GM12878 (cell line): ENCODE data around the gene EMILIN2.

Source experiments
- CBX3 ChIP-seq: fragments of 200-600 bp; sonication (generic); IDR thresholded peaks from 2 replicates; pipeline ENCODE4 v1.6.1; 2016; ENCODE audit warnings: low read depth, borderline replicate concordance
- CEBPB ChIP-seq, 2 experiments: fragments of 150-350 bp in 1 of 2; IDR thresholded peaks; 2 replicates each; pipeline ENCODE4 v1.6.1; 2012 to 2014; ENCODE audit warnings: low read depth in 2 of 2, low read length in 2 of 2, borderline replicate concordance in 1 of 2, inconsistent platforms in 1 of 2
- CEBPZ ChIP-seq: fragments of 150-350 bp; IDR thresholded peaks from 2 replicates; pipeline ENCODE4 v1.6.1; 2016; ENCODE audit warnings: low read depth, low read length
- CHD2 ChIP-seq: IDR thresholded peaks from 2 replicates; pipeline ENCODE4 v1.6.1; 2011; ENCODE audit warnings: low read depth, low read length, improper control_type of control experiment, borderline replicate concordance
- CTCF ChIP-seq, 3 experiments: IDR thresholded peaks in 2 of 3; conservative IDR thresholded peaks in 1 of 3; 2 replicates each; pipeline ENCODE4 v1.5.1; 2011; ENCODE audit warnings: low read depth in 3 of 3, low read length in 3 of 3, mild to moderate bottlenecking in 3 of 3, control low read depth in 2 of 3, moderate library complexity in 2 of 3, inconsistent platforms in 1 of 3, mixed read lengths in 1 of 3; ENCODE audit not compliant: control insufficient read depth in 2 of 3, insufficient read depth in 1 of 3; ENCODE audit errors: extremely low read depth in 1 of 3
- HDAC6 ChIP-seq: fragments of 200-600 bp; sonication (generic); IDR thresholded peaks from one replicate; pipeline ENCODE4 v1.8.0; 2017; ENCODE audit warnings: antibody characterized with exemption; ENCODE audit not compliant: unreplicated experiment
- NR2C1 ChIP-seq: fragments of 450-650 bp; IDR thresholded peaks from 2 replicates; pipeline ENCODE4 v1.6.1; 2017; ENCODE audit warnings: antibody characterized with exemption, mild to moderate bottlenecking, moderate library complexity
- NR2C2 ChIP-seq: IDR thresholded peaks from 2 replicates; pipeline ENCODE4 v1.6.1; 2011; ENCODE audit warnings: borderline replicate concordance, low read depth; ENCODE audit not compliant: control insufficient read depth, insufficient read length
- POLR2AphosphoS5 ChIP-seq: IDR thresholded peaks from 2 replicates; pipeline ENCODE4 v1.6.1; 2011; ENCODE audit warnings: mild to moderate bottlenecking, low read length, inconsistent platforms
- RAD51 ChIP-seq: fragments of 450-650 bp; IDR thresholded peaks from 2 replicates; pipeline ENCODE4 v1.6.1; 2016; ENCODE audit warnings: moderate library complexity, mild to moderate bottlenecking, inconsistent platforms
- RCOR1 ChIP-seq: conservative IDR thresholded peaks from 2 replicates; pipeline ENCODE4 v1.6.1; 2012; ENCODE audit warnings: low read depth, low read length, improper control_type of control experiment
- USF2 ChIP-seq: IDR thresholded peaks from 2 replicates; pipeline ENCODE4 v1.6.1; 2011; ENCODE audit warnings: low read depth, low read length, improper control_type of control experiment, borderline replicate concordance

- no peak for TF ChIP-seq CTCF (IDR thresholded peaks at IDR 0.05 in 2 of 3, conservative IDR thresholded peaks at IDR 0.05 in 1 of 3; ENCODE audit: control insufficient read depth in 2 of 3, extremely low read depth in 1 of 3, insufficient read depth in 1 of 3, low read depth in 3 of 3, low read length in 3 of 3)
- TF ChIP-seq CHD2: no peak
- TF ChIP-seq HDAC6: no peak
- no peak for TF ChIP-seq RAD51
- no peak for TF ChIP-seq POLR2AphosphoS5
- no peak for TF ChIP-seq CEBPZ
- TF ChIP-seq RCOR1: no peak
- no peak for TF ChIP-seq CBX3
- TF ChIP-seq NR2C2: no peak
- no peak for TF ChIP-seq CEBPB (IDR thresholded peaks at IDR 0.05; ENCODE audit: borderline replicate concordance in 1 of 2, low read depth in 2 of 2, low read length in 2 of 2)
- no peak for TF ChIP-seq NR2C1
- TF ChIP-seq USF2: no peak
These were observed 107.3 kb downstream of the EMILIN2 start for GRCh38 chr18:2953935-2954653.
